K562 treated with DMSO at 1 percent for 48 hours (cell line): ENCODE measurements around the gene FAM240B. TPM values are rescaled to one million over a fixed set of nuclear protein-coding genes. Genes with fewer than 3 reads are reported as not detected.

Source experiments
- total RNA-seq: library from RNA; unstranded; fragments of 300-600 nt; gene quantifications from 2 replicates; pipeline ENCODE4 v1.2.3, GENCODE V29; 2022; ENCODE audit warnings: low replicate concordance; ENCODE audit errors: extremely low read depth

Gene FAM240B
- total RNA-seq = not detected in 2 replicates

DNA sequence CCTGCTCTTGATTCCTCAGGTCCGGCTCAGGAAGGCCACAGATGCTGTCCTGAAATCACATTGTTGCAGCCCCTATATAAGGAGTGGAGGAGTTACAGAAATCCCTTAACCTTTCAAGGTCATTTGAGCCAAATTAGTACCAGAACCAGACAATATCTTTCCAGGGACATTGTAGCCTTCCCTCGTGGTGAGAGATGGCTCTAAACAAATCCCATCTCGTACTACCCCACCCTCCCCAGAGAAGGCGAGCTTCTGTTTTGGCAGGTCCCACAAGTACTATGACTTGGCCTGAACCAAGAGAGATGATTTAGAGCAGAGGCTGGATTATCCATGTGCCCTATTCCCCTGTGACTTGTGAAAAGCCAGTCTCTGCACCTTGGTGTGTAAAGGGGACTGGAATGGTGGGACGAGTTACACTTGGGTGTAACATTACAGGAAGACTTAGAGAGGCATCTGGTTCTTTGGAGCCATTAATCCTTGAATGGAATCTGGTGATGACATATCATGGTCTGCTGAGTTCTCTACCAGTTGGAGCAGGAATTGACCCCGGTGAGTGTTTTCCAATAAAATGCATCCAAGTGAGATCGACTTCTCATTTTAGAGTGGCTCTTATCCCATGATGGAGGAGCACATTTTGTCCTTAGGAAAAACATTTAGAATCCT lies at the start of gene FAM240B:
Gene FAM240B, minus strand, starts transcription at position 51 of the 663 bp plus-strand sequence. CDS start 16,134 bp downstream, outside the sequence.

Other genes with a start within 250 kb of the FAM240B start
- gene ANKRD18A, start 99.5 kb downstream of the FAM240B start, total RNA-seq = not detected in 2 replicates